Measurements from ENCODE around the gene GABRG3. TPM values are rescaled to one million over a fixed set of nuclear protein-coding genes. Genes with fewer than 3 reads are reported as not detected.

GABRG3 gene
- total and polyA plus RNA-seq, 9 of the 15 experiments (the other 6 are each of a cell fraction or from before 2014, with no cell fraction given) = 4.0 to 15.1 (median 11.2) TPM

DNA sequence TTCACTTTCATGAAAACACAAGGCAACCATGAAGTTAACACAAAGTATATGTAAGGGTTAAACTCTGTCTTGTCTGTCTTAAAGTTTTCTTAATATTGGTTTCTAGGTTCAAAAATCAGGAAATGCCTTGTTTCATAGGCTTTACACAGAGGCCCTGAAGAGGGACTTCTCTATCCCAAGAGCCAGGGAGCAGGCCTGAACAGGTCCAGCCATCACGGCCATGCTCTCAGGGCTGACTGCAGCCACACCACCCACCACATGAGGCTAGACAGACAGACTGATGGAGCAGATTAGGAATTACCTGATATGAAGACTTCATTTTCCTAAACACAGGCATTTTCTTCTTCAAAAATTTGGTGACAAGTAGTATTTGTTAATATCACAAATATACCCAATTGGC lies 502.9 kb downstream of the GABRG3 start:
- Histone ChIP-seq H3K27me3 (ENCODE audit: control insufficient read depth in 2 of 2, insufficient read depth in 2 of 2, low read length in 2 of 2) (no peaks in the 10 kb centered on the region; a peak in 1 of 5 replicates), H3K9ac (ENCODE audit: insufficient read depth in 1 of 2, low read depth in 2 of 2, low read length in 2 of 2) (no peak overlapping the region), H3K9me1 (ENCODE audit: control insufficient read depth, insufficient read depth, low read length) (no peaks in the 10 kb centered on the region), H3K27ac (ENCODE audit: extremely low read depth, low read depth, low read length) (no peak overlapping the region), H3K79me2 (ENCODE audit: control insufficient read depth, insufficient read depth, low read length) (no peaks in the 10 kb centered on the region), H3K4me1 (replicated peaks in 1 of 2; ENCODE audit: control insufficient read depth in 2 of 2, insufficient read depth in 2 of 2, low read length in 2 of 2) (peaks cover 0 to 3% of the 10 kb centered on the region in 2 experiments; a peak in 2 of 5 replicates), H3K4me3 (no peak overlapping the region), H3K36me3 (ENCODE audit: control insufficient read depth, insufficient read depth, low read length) (no peaks in the 10 kb centered on the region), H4K20me1 (replicated peaks; ENCODE audit: control insufficient read depth, insufficient read depth, low read length) (no peaks in the 10 kb centered on the region), H3K9me3 (replicated peaks; ENCODE audit: control insufficient read depth, insufficient read depth, low read depth, low read length) (no peaks in the 10 kb centered on the region), H2AFZ (ENCODE audit: low read depth, low read length) (no peak overlapping the region), H3K4me2 (ENCODE audit: insufficient read depth, low read length) (no peak overlapping the region)
- no peak for FAIRE-seq
- no peak for ATAC-seq
- TF ChIP-seq LCOR (CRISPR knock-in tag; IDR thresholded peaks at IDR 0.05) = no peak
- ChIA-PET CTCF (ENCODE audit: low intra/inter-chr PET ratio) (no interaction called here), POLR2A (no interaction called here)
- no peak for DNase-seq (ENCODE audit: extremely low read depth in 1 of 4, low spot score in 3 of 4)
- intact Hi-C loops (cut with micrococcal nuclease) = no loop called here
- in situ Hi-C loops (cut with MboI) = no loop called here
- WGBS (ENCODE audit: insufficient coverage, low coverage, missing lambda C conversion rate) = 29% methylated on average over 1 of the region's 1 CpG
- no TSS peak for BruUV-seq (replicated peaks)

DNA sequence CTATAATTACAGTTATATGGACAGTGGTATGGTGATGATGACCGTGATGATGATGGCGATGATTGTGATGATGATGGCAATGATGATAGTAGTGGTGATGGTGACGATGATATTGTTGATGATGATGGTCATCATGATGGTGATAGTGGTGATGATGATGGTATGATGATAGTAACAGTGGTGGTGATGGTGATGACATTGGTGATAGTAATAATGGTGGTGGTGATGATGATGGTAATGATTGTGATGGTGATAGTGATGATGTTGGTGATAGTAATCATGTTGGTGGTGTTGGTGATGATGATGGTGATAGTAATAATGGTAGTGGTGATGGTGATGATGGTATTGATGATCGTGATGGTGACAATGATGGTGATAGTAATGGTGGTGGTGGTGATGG lies 504.4 kb downstream of the GABRG3 start:
- TF ChIP-seq CCNT2 (IDR thresholded peaks at IDR 0.05; ENCODE audit: borderline replicate concordance, extremely low read depth, insufficient read length, low read depth, low read length) (no peak), ATF1 (CRISPR knock-in tag; IDR thresholded peaks at IDR 0.05) (no peak), ATF1 (tag; IDR thresholded peaks at IDR 0.05) (0 out of 2 replicates have a peak, but pooled peaks have one; percentile 11), ZNF134 (CRISPR knock-in tag; conservative IDR thresholded peaks at IDR 0.05) (no peak), HDGF (IDR thresholded peaks at IDR 0.05) (no peak), ZBED1 (IDR thresholded peaks at IDR 0.05) (no peak), HNRNPL (IDR thresholded peaks at IDR 0.05; ENCODE audit: low read depth, low read length) (no peak), ZNF212 (CRISPR knock-in tag; IDR thresholded peaks at IDR 0.05) (no peak), EHMT2 (IDR thresholded peaks at IDR 0.05) (peak; percentile 25; the same call in 1 of the 2 replicates), U2AF2 (optimal IDR thresholded peaks at IDR 0.05; ENCODE audit: low read depth, low read length) (no peak), ZNF780A (CRISPR knock-in tag; IDR thresholded peaks at IDR 0.05) (no peak)
- CTCF ChIA-PET (ENCODE audit: low intra/inter-chr PET ratio) = no interaction called here
- H3K4me3 ChIP-seq = no peak overlapping the region
- no peak for DNase-seq (ENCODE audit: extremely low read depth in 1 of 4, low spot score in 3 of 4)
- no peaks in the 10 kb centered on the region; a peak in 1 of 5 replicates for H3K27me3 ChIP-seq (ENCODE audit: control insufficient read depth in 2 of 2, insufficient read depth in 2 of 2, low read length in 2 of 2)
- H3K79me2 ChIP-seq (ENCODE audit: control insufficient read depth, insufficient read depth, low read length) = no peaks in the 10 kb centered on the region
- no peaks in the 10 kb centered on the region for H4K20me1 ChIP-seq (replicated peaks; ENCODE audit: control insufficient read depth, insufficient read depth, low read length)
- H3K36me3 ChIP-seq (ENCODE audit: control insufficient read depth, insufficient read depth, low read length) = no peaks in the 10 kb centered on the region
- no peak overlapping the region for H2AFZ ChIP-seq (ENCODE audit: low read depth, low read length)
- H3K9me3 ChIP-seq (replicated peaks; ENCODE audit: control insufficient read depth, insufficient read depth, low read depth, low read length) = no peaks in the 10 kb centered on the region
- BruUV-seq (replicated peaks) = no TSS peak
- in situ Hi-C loops (cut with MboI) = no loop called here
- no peak overlapping the region for H3K4me2 ChIP-seq (ENCODE audit: insufficient read depth, low read length)
- no peak for FAIRE-seq
- POLR2A ChIA-PET = no interaction called here
- no peaks in the 10 kb centered on the region for H3K4me1 ChIP-seq (replicated peaks in 1 of 2; ENCODE audit: control insufficient read depth in 2 of 2, insufficient read depth in 2 of 2, low read length in 2 of 2)
- H3K9me1 ChIP-seq (ENCODE audit: control insufficient read depth, insufficient read depth, low read length) = no peaks in the 10 kb centered on the region
- H3K9ac ChIP-seq (ENCODE audit: insufficient read depth in 1 of 2, low read depth in 2 of 2, low read length in 2 of 2) = no peak overlapping the region
- WGBS (ENCODE audit: insufficient coverage, low coverage, missing lambda C conversion rate) = 48% methylated on average over 4 of the region's 4 CpGs
- ATAC-seq = no peak
- no peak overlapping the region for H3K27ac ChIP-seq (ENCODE audit: extremely low read depth, low read depth, low read length)
- intact Hi-C loops (cut with micrococcal nuclease) = no loop called here

Measured in K562 (cell line).